Lower leg skin (tissue), 4 donors: Measurements from ENCODE around the gene BCAR1. TPM values are rescaled to one million over a fixed set of nuclear protein-coding genes. Genes with fewer than 3 reads are reported as not detected.
"Not testable (repeated sequence)": the region's sequence is repeated elsewhere in the genome, so short reads cannot be mapped to it uniquely, and the experiment has no call there.

ENCODE experiments used
- DNase-seq, 2 donors: peaks; one replicate each; pipeline ENCODE4 v3.0.0-alpha.2; 2019; ENCODE audit warnings: low spot score in 2 of 2
- H3K4me3 ChIP-seq: fragments of 200-600 bp; sonication (generic); 2 replicates; pipeline ENCODE4 v1.5.1; 2017; ENCODE audit warnings: mild to moderate bottlenecking, low read depth; ENCODE audit not compliant: poor library complexity, severe bottlenecking
- POLR2A ChIP-seq, 2 donors: fragments of 450-650 bp; IDR thresholded peaks; one replicate each; pipeline ENCODE4 v1.6.1; 2016 to 2017; ENCODE audit warnings: antibody characterized with exemption in 2 of 2, mild to moderate bottlenecking in 1 of 2, moderate library complexity in 1 of 2
- WGBS, 2 donors: methylation state at CpG; one replicate each; pipeline ENCODE4 v1.1.5; 2018; 5-methylcytosine and 5-hydroxymethylcytosine counted together
- intact Hi-C: fragments of 100-400 bp; cut with DNase I; formaldehyde crosslinking; loops from one replicate; pipeline ENCODE4 v1.15.0; 2023; ENCODE audit warnings: low total_unique reads
- total RNA-seq, 4 donors: library from RNA; depleted of rRNA; stranded (reverse); fragments of >200 nt; gene quantifications; one replicate each; pipeline ENCODE4 v1.1.0, GENCODE V29; 2016
- TF ChIP-seq, protein P1 (sequence below), 3 donors: fragments of 450-650 bp; IDR thresholded peaks; one replicate each; pipeline ENCODE4 v1.5.1; 2016; ENCODE audit warnings: antibody characterized with exemption in 3 of 3, mild to moderate bottlenecking in 3 of 3, moderate library complexity in 2 of 3

BCAR1 gene
- total RNA-seq, 4 donors from 2014 or later: 16.4 to 38.1 (median 28.8) TPM

DNA sequence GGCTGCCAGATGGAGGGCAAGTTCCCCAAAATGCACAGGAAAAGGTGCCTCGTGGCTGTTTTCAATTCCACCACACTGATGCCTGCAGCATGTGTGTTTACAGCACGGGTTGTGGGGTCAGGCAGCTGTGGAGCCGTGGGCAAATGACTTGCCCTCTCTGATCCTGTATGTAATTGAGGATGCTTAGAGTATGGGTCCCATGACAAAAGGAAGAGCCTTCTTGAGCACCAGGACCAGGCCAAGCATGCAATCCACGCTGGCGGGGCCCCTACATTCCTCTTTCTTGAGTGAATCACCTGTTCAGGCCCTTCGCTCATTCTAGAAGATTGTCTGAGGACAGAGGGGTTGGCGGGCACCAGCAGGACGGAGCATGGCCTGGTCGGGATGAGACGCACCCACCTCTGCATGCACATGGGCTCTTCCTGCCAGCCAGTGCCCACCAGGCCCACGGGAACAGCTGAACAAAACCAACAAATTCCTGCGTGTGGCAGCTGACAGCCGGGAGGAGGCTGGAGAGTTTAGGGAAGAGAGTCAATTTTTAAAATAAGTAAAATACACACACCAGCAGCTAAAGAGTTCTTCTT lies 43.1 kb downstream of the BCAR1 start:
- no peak for TF ChIP-seq POLR2A (IDR thresholded peaks at IDR 0.05)
- TF ChIP-seq, protein P1, sequence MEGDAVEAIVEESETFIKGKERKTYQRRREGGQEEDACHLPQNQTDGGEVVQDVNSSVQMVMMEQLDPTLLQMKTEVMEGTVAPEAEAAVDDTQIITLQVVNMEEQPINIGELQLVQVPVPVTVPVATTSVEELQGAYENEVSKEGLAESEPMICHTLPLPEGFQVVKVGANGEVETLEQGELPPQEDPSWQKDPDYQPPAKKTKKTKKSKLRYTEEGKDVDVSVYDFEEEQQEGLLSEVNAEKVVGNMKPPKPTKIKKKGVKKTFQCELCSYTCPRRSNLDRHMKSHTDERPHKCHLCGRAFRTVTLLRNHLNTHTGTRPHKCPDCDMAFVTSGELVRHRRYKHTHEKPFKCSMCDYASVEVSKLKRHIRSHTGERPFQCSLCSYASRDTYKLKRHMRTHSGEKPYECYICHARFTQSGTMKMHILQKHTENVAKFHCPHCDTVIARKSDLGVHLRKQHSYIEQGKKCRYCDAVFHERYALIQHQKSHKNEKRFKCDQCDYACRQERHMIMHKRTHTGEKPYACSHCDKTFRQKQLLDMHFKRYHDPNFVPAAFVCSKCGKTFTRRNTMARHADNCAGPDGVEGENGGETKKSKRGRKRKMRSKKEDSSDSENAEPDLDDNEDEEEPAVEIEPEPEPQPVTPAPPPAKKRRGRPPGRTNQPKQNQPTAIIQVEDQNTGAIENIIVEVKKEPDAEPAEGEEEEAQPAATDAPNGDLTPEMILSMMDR (IDR thresholded peaks at IDR 0.05): no peak
- 81 to 84% methylated on average over 13 of the region's 13 CpGs for WGBS, 2 donors
- no peak for DNase-seq
- intact Hi-C loops: no loop called here
- no peak overlapping the region for H3K4me3 ChIP-seq

DNA sequence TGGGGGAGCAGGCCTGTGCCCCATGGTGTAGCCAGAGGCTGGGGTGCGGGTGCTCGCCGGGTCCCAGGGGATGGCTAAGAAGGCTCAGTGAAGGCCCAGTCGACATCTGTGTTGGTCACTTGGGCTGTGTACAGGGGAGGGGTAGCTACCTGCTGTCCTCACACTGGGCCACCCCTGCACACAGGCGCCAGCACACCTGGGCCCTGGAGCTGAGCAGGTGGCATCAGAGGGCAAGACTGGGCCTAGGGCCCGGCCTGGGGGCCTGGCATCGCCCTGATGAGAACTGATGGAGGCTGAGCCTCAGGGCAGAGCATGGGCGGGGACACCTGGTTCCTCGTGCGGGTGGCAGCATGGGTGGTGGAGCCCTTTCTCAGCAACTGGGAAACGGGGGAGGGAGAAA lies 43.6 kb downstream of the BCAR1 start:
- intact Hi-C loops: no loop called here
- 78 to 81% methylated on average over 11 of the region's 11 CpGs for WGBS, 2 donors
- no peak for TF ChIP-seq POLR2A (IDR thresholded peaks at IDR 0.05)
- TF ChIP-seq, protein P1 (IDR thresholded peaks at IDR 0.05): no peak
- no peak overlapping the region for H3K4me3 ChIP-seq
- no peak for DNase-seq

DNA sequence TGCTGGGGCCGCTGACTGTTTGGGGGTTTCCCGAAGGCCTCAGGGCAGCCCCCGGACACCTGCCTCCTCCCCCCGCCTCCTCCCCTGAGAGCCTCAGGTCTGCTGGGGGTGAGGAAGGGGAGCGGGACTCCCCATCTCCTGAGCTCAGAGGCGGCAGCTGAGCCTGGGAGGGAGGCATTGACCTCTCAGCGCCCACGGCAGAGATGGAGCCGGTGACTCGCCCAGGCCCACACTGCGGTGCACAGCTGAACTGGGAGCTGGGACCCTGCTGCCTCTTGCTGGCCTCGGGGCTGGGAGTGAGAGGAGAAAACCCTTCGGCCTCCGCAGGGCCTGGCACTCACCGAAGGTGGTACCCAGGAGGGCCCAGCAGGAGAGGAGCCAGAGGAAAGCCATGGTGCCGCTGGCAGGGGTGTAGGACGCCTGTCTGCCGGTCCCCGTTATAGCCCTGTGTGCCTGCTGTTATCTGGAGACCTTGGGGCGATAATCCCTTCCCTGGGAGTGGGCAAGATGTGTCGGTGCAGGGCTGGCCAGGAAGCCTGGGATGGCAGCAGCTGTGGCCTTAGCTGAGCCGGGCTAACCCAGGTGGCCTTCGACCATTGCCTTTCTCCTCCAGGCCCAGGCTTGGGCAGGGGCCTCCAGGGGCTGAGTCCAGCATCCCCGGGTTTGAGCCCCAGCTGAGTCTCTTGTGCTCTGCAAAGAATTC lies 44.5 kb downstream of the BCAR1 start, which contains the start of gene CTRB2:
Gene CTRB2 (minus strand): TSS at position 413 of the 703 bp plus-strand sequence. CDS start 20 bp downstream, at position 393.
- no peak for DNase-seq
- WGBS, 2 donors: 80 to 85% methylated on average over 13 to 18 of the region's 24 CpGs
- intact Hi-C loops: no loop called here
- H3K4me3 ChIP-seq: no peak within 1 kb of the TSS
- TF ChIP-seq, protein P1 (IDR thresholded peaks at IDR 0.05): no peak
- no peak for TF ChIP-seq POLR2A (IDR thresholded peaks at IDR 0.05)

DNA sequence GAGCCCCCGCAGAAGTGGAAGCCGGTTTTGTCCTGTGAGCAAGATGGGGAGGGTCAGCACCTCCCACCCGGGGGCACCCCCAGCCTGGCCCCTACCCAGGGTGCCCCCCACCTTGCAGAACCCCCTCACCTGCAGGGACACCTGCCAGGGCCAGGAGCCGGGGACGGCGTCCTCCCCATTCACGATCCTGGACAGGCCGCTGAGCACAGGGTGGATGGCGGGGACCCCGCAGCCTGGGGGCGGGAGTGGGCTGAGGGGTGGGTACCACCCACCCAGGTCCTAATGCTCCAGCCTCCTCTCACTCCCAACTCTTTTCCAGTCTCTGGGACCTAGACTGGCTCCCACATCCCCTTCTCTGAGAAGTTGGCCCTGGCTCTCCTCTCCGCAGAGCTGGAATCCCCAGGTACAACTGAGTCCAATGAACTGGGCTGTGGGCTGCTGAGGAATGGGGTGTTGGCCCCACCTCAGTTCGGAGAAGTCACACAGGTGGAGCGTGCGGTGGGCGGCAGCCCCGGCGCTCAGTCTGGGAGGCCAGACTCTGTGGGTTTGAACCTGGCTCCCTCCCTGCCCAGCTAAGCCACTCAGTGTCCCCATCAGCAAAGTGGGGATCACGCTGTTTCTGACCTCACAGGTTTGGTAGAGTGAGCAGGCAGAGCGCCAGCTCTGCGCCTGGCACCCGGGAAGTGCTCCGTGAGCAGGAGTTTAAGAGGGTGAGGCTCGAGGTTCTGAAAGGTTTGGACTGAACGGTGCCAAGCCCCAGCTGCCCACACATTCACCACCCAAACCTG lies 45.3 kb downstream of the BCAR1 start:
- H3K4me3 ChIP-seq, DNase-seq, intact Hi-C loops: not testable (repeated sequence)
- WGBS, 2 donors: 43 to 66% methylated on average over 11 to 17 of the region's 25 CpGs

DNA sequence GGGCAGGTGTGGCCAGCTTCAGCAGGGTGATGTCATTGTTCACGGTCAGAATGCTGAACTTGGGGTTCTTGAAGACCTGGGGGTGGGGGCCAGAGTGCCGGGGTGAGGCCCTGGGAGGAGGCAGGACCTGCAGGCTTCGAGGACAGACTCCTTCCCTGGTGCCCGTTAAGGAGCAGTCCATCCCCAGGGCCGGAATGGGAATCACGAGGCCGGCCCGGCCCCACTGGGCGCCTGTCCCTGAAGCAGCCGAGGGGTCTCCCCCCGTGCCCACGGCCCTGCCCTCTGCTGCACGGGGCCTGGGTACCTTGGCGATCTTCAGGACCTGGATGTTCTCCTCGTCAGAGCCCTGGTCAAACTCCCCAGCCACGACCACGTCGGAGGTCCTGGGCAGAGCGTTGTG lies 46.0 kb downstream of the BCAR1 start:
- intact Hi-C loops, DNase-seq, H3K4me3 ChIP-seq: not testable (repeated sequence)
- WGBS, 2 donors: no CpG with 5 or more reads among the region's 19 CpGs

DNA sequence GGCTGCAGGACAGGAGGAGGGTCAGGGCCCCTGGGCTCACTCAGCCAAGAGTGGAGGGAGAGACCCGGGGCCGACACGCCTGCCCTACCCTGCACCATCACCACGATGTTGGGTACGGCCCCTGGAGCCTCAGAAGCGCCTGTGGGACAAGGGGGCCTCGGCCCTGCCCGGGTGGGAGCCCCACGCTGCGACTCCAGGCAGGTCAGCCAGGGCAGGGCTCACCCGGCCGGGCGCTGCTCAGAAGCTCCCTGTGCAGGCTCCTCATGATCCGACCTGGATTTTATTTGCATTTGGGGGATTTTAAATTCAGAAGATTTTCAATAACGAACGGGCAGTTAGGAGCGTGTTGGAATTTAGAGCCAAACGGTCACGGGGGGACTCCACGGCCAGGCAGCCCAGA lies 46.5 kb downstream of the BCAR1 start:
- intact Hi-C loops, DNase-seq, H3K4me3 ChIP-seq: not testable (repeated sequence)
- no CpG with 5 or more reads among the region's 20 CpGs for WGBS, 2 donors

DNA sequence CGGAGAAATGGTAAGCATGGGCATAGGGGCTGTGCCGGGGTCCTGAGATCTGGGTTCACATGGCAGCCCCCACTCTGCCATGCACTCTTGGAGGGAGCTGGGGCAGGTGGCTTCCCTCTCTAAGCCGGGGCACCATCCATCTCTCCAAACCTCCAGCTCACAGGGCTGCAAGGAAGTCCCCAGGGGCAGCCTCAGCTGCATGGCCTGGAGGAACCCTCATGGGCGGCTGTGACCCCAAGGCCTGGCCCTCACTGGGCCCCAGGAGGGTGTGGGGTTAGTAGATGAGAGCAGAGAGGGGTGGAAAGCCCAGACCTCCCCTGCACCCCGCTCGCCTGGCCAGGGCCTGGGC lies 47.0 kb downstream of the BCAR1 start:
- TF ChIP-seq, protein P1 (IDR thresholded peaks at IDR 0.05): no peak
- no peak for TF ChIP-seq POLR2A (IDR thresholded peaks at IDR 0.05)
- 95 to 100% methylated on average over 2 to 3 of the region's 6 CpGs for WGBS, 2 donors
- intact Hi-C loops: no loop called here
- no peak for DNase-seq
- H3K4me3 ChIP-seq: no peak overlapping the region
